ENCODE measurements around the gene HS6ST3.

DNA sequence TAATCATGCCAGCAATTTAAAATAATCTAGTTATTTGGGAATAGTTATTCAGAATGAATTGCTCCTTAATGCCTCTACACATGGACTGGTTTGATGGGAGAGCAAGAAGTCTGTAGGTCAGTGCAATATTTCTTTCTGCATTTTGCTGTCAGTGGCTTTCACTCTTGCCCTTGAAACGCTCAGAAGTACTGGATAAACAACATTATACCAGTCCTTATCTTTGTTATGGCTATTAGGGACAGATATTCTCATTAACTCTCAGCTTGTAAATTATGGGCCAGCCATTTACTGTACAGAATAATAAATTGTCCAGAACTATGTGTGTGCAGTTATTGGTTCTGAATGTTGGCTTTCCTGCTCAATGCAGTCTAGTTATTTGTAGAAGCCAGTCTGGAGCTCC, 680.0 kb downstream of the HS6ST3 start:
- TF ChIP-seq, protein P1, sequence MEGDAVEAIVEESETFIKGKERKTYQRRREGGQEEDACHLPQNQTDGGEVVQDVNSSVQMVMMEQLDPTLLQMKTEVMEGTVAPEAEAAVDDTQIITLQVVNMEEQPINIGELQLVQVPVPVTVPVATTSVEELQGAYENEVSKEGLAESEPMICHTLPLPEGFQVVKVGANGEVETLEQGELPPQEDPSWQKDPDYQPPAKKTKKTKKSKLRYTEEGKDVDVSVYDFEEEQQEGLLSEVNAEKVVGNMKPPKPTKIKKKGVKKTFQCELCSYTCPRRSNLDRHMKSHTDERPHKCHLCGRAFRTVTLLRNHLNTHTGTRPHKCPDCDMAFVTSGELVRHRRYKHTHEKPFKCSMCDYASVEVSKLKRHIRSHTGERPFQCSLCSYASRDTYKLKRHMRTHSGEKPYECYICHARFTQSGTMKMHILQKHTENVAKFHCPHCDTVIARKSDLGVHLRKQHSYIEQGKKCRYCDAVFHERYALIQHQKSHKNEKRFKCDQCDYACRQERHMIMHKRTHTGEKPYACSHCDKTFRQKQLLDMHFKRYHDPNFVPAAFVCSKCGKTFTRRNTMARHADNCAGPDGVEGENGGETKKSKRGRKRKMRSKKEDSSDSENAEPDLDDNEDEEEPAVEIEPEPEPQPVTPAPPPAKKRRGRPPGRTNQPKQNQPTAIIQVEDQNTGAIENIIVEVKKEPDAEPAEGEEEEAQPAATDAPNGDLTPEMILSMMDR (conservative IDR thresholded peaks at IDR 0.05 in 1 of 2, IDR thresholded peaks at IDR 0.05 in 1 of 2; ENCODE audit: low read depth in 1 of 2, low read length in 2 of 2) = no peak
- TF ChIP-seq EZH2 (IDR thresholded peaks at IDR 0.05; ENCODE audit: low read length, missing control alignments) = no peak
